CD1c-positive myeloid dendritic cell (primary cell): ENCODE data around the gene IFITM2.
"Not testable (repeated sequence)": the region's sequence is repeated elsewhere in the genome, so short reads cannot be mapped to it uniquely, and the experiment has no call there.

Source experiments
- DNase-seq: peaks from one replicate; pipeline ENCODE4 v3.0.0-alpha.2; 2016; ENCODE audit errors: extremely low spot score

The IFITM2 gene

GRCh38 chr11:281486-282161 is 26.0 kb upstream of the IFITM2 start:
- no peak for DNase-seq

DNA sequence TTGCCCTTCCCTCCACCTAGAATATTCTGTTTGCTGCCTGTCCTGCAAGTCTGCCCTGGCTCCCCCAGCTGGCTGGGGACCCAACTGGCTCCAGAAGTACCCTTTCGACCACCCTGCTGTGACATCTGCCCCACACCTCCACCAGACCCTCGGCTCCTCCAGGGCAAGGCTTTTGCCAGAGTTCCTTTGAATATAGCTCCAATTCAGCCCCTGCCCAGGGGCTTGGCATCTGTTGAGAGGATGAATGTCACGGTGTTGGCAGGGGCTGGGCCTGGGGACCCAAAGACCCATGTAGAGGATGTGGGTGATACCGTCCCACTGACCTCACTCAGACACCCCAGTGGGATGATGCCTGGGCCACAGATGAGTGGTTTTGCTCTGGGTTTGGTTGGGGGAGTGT is 25.4 kb upstream of the IFITM2 start:
- DNase-seq = no peak

DNA sequence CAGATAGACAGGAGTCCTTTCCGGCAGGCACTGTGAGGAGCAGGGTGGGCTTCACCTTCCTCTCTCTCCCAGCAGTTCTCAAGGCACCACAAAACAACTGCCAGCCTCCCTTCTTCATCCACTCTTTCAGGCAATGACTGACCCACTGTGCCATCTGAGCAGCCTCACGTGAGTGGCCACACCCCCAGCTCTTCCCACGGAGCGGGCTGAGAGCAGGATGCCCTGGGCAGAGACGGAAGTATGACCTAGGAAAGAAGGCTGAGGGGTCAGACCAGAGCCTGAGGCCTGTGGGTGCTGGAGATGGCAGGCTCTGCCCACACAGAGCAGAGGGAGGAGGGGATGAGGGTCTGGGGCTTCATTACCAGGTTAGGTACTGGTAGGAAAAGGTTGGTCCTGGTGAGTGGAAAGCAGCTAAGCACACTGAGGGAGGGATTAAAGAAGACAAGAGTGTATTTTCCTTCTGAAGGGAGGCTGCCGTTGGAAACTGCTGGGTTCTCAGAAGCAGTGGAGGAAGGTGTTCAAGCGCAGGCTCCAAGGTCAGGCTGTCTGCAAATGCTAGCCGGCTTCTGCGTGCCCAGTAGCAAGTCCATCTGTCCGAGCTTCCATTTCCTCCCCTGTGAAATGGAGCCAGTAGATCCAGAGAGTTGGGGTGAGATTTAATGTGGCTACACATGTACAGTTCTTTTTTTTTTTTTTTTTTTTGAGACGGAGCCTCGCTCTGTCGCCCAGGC is 24.8 kb upstream of the IFITM2 start:
- DNase-seq = no peak

GRCh38 chr11:283405-284104 is 24.1 kb upstream of the IFITM2 start:
- peak; percentile 21 for DNase-seq

- DNase-seq = no peak
Measured at GRCh38 chr11:284105-285020, 23.3 kb upstream of the IFITM2 start.

GRCh38 chr11:285021-285893 is 22.4 kb upstream of the IFITM2 start:
- no peak for DNase-seq

DNA sequence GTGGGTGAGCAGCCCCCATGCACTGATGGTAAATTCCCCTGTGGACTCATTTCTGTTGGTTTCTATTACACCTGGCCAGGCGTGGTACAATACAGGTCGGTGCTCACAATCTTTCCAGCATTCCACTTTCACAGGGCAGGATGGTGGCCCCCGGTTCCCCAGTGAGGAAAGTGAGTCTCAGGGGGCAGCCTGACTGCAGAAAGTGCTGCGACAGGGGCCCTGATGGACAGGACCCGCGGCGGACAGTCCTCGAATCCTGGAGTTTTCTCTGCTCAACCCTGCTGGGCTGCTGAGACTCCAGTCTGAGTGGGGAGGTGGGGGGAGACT is 21.8 kb upstream of the IFITM2 start:
- no peak for DNase-seq

- not testable (repeated sequence) for DNase-seq
Measured at GRCh38 chr11:286977-287820, 20.4 kb upstream of the IFITM2 start.

DNA sequence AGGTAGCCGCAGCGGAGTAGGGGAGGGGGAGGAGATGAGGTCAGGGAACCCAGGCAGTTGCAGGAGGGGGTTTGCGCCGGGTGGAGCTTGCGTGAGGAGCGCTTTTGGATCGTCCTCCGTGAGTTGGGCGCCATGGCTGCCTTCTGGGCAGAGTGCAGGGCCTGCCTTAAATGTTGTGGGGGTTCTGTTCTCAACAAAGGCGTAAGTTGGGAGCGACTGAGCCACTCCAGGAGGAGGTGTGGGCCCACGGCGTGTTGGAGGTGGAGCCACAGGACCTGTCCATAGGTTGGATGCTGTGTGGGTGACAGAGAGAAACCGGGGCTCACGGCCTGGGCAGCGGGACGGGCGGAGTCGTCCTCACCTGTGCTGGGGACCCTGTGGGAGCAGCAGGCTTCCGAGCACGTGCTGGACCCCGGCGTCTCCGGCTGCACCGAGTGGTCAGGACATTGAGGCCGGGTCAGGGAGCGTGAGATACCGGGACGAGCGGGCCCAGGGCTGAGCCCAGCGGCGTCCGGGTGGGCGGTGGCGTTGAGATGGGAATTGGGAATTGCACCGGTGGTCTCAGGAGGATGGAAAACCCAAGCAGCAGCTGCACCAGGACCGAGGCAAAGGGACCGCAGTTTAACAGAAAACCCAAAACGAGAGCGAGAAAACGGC is 19.7 kb upstream of the IFITM2 start:
- no peak for DNase-seq

DNA sequence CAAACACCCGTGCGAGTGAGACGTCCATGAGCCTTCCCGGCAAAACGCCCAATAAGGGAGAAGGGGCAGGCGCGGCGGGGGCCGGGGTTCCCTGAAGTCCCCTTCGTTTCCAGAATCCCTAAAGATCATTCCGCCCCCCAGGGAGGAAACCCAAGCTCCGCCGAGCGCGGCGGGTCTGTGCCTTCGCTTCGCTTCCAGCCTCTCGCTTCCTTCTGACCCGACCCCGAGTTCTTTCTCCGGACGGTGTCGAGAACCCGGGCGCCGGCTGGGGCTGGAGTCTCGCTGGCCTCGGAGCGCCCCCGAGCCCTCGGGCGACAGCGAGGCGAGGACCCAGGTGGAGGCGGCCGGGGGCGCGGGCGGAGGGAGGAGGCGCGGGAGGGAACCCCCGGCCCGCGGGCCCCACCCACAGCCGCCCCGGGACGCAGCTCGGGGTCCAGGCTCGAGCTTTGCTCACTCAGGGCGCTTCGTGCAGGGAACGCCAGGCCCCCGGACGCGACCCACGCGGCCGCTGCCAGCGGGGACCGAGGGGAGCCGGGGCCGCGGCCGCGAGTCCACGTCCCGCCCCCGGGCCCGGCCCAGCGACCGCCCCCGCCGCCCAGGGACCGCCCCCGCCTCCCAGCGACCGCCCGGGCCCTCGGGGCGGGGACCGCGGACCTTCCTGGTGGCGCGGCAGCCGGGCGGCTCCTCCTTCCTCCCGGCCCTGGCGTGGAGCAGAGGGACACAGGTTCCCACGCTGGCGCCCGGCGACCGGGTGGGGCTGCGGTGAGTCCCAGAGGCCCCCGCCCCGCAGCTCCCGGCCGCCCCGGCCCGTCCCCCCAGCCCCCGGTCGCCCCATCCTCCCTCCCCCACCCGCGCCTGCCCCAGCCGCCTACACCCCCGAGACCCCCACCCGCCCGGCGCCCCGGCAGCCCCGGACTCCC is 18.9 kb upstream of the IFITM2 start, which contains the start of gene PGGHG:
Gene PGGHG, plus strand, starts transcription at position 649 of the 920 bp plus-strand sequence. CDS start 691 bp downstream, outside the sequence.
- peak; percentile 46 for DNase-seq

DNA sequence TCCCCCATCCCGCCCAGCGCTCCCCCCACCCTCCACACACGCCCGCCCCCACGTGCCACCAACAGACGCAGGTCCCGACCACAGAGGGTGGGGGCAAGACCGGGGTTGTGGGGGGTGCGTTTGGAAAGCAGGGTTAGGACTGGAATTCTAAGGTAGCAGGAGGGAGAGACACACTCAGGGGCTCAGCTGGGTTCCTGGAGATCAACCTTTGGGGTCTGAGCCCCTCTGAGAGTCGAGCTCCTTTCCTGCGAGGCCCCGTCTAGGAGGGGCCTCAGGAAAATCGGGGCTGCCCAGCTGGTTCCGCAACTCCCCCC is 18.3 kb upstream of the IFITM2 start:
- no peak for DNase-seq

- DNase-seq = no peak
Measured at GRCh38 chr11:289712-290620, 17.6 kb upstream of the IFITM2 start.

GRCh38 chr11:290621-291231 is 16.9 kb upstream of the IFITM2 start:
- DNase-seq = no peak

DNA sequence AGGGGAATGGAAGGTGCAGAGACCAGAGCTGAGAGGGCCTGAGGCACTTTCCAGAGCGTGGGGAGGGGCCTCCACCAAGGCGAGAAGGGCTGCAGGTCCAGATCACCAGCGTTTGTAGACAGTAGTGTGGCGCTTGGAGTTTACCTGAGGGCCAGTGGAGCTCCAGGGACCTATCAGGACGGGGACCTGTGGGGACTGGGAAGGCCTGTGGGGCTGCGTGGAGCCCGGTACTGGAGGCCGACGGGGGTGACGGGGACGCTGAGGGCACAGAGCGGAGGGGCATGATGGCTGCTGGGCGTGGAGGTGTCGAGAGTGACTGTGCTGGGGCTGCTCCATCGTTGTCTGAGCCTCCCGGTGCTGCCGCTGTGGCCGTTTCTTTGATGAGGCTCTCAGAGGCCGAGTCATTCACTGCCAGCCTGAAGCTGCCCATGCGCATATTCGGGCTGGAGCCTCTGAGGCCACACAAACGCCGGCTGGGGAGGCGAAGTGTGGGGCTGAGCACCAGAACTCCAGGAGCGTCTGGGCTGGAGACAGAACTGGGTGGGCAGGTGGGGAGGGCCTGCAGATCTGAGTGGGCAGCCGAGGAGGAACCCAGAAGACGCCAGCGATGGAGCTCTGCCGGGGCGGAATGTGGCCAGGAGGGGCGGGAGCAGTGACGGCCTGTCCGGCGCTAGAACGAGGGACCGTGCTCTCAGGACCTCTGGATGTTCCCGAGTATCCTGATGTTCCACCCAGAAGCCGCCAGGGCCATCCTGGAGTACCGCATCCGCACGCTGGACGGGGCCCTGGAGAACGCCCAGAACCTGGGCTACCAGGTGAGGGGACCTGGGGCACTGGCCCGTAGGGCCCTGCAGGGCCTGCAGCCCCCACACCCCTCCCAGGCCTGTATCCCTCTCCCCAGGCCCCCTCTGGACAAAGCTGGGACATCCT is 16.1 kb upstream of the IFITM2 start:
- no peak for DNase-seq

GRCh38 chr11:292211-293121 is 15.2 kb upstream of the IFITM2 start:
- no peak for DNase-seq
